ENCODE data around the gene SPAG17.

Gene SPAG17

GRCh38 chr1:117967477-117967876 lies 217.6 kb downstream of the SPAG17 start:
- Histone ChIP-seq H3K9me3 (ENCODE audit: insufficient read depth, low read length) (no peaks in the 10 kb centered on the region), H3K9ac (ENCODE audit: low read length) (no peak overlapping the region), H3K9me2 (replicated peaks; ENCODE audit: insufficient read depth, low read length) (no peaks in the 10 kb centered on the region), H3K27me3 (ENCODE audit: low read length) (no peaks in the 10 kb centered on the region), H3K27ac (ENCODE audit: low read depth, low read length) (no peak overlapping the region), H3K79me2 (ENCODE audit: insufficient read depth, low read length) (no peaks in the 10 kb centered on the region), H3F3A (ENCODE audit: insufficient read depth) (no peaks in the 10 kb centered on the region), H3K36me3 (ENCODE audit: low read length) (no peaks in the 10 kb centered on the region; the same call in 1 of the 2 replicates), H3K4me3 (ENCODE audit: insufficient read depth, low read length, poor library complexity, severe bottlenecking) (no peak overlapping the region), H4K20me1 (ENCODE audit: low read depth, low read length) (no peaks in the 10 kb centered on the region), H2AFZ (ENCODE audit: low read depth, low read length, severe bottlenecking) (no peak overlapping the region), H3K4me2 (ENCODE audit: low read depth, low read length, poor library complexity, severe bottlenecking) (no peak overlapping the region)
- TF ChIP-seq, protein P1, sequence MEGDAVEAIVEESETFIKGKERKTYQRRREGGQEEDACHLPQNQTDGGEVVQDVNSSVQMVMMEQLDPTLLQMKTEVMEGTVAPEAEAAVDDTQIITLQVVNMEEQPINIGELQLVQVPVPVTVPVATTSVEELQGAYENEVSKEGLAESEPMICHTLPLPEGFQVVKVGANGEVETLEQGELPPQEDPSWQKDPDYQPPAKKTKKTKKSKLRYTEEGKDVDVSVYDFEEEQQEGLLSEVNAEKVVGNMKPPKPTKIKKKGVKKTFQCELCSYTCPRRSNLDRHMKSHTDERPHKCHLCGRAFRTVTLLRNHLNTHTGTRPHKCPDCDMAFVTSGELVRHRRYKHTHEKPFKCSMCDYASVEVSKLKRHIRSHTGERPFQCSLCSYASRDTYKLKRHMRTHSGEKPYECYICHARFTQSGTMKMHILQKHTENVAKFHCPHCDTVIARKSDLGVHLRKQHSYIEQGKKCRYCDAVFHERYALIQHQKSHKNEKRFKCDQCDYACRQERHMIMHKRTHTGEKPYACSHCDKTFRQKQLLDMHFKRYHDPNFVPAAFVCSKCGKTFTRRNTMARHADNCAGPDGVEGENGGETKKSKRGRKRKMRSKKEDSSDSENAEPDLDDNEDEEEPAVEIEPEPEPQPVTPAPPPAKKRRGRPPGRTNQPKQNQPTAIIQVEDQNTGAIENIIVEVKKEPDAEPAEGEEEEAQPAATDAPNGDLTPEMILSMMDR (IDR thresholded peaks at IDR 0.05; ENCODE audit: insufficient read depth, low read length, poor library complexity, severe bottlenecking), result no peak
- TF ChIP-seq EZH2phosphoT487 (conservative IDR thresholded peaks at IDR 0.05; ENCODE audit: low read length), result no peak

GRCh38 chr1:117964290-117965038 lies 220.6 kb downstream of the SPAG17 start:
- H3K79me2 ChIP-seq (ENCODE audit: insufficient read depth, low read length), result no peaks in the 10 kb centered on the region
- no peaks in the 10 kb centered on the region for H3K9me3 ChIP-seq (ENCODE audit: insufficient read depth, low read length)
- H3K27ac ChIP-seq (ENCODE audit: low read depth, low read length), result no peak overlapping the region
- H3K27me3 ChIP-seq (ENCODE audit: low read length), result no peaks in the 10 kb centered on the region
- H3K4me3 ChIP-seq (ENCODE audit: insufficient read depth, low read length, poor library complexity, severe bottlenecking), result no peak overlapping the region
- no peaks in the 10 kb centered on the region for H4K20me1 ChIP-seq (ENCODE audit: low read depth, low read length)
- H3K9me2 ChIP-seq (replicated peaks; ENCODE audit: insufficient read depth, low read length), result no peaks in the 10 kb centered on the region
- H3F3A ChIP-seq (ENCODE audit: insufficient read depth), result no peaks in the 10 kb centered on the region
- H3K4me2 ChIP-seq (ENCODE audit: low read depth, low read length, poor library complexity, severe bottlenecking), result no peak overlapping the region
- H3K36me3 ChIP-seq (ENCODE audit: low read length), result peaks cover 6% of the 10 kb centered on the region; the same call in 1 of the 2 replicates
- no peak overlapping the region for H3K9ac ChIP-seq (ENCODE audit: low read length)
- H2AFZ ChIP-seq (ENCODE audit: low read depth, low read length, severe bottlenecking), result no peak overlapping the region
- TF ChIP-seq, protein P1 (IDR thresholded peaks at IDR 0.05; ENCODE audit: insufficient read depth, low read length, poor library complexity, severe bottlenecking), result no peak
- TF ChIP-seq EZH2phosphoT487 (conservative IDR thresholded peaks at IDR 0.05; ENCODE audit: low read length), result no peak

DNA sequence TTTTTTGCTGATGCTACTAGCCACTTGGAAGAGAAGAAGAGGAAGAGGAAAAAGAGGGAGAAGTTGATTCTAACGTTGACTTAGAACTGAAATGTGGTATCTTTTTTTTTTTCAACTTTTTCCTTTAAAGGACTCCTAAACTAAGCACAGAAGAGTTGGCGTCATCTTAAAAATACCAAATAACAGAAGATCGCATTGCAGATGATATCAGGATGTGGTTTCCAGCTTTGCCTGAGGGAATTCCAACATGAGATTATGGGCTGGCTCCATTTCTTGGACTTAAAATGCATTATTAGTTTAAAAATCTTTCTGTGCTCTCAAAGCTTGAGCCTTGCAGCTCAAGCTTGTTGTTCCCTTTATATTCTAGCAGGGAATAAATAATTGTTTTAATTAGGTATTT lies 225.7 kb downstream of the SPAG17 start:
- Histone ChIP-seq H3K9ac (ENCODE audit: low read length) (no peak overlapping the region), H3K4me3 (ENCODE audit: insufficient read depth, low read length, poor library complexity, severe bottlenecking) (no peak overlapping the region), H3K9me3 (ENCODE audit: insufficient read depth, low read length) (no peaks in the 10 kb centered on the region), H3K36me3 (ENCODE audit: low read length) (peaks cover 52% of the 10 kb centered on the region; the same call in 1 of the 2 replicates), H3K27ac (ENCODE audit: low read depth, low read length) (no peak overlapping the region), H3F3A (ENCODE audit: insufficient read depth) (no peaks in the 10 kb centered on the region), H3K27me3 (ENCODE audit: low read length) (no peaks in the 10 kb centered on the region), H3K79me2 (ENCODE audit: insufficient read depth, low read length) (no peaks in the 10 kb centered on the region), H3K9me2 (replicated peaks; ENCODE audit: insufficient read depth, low read length) (no peaks in the 10 kb centered on the region), H3K4me2 (ENCODE audit: low read depth, low read length, poor library complexity, severe bottlenecking) (no peak overlapping the region), H2AFZ (ENCODE audit: low read depth, low read length, severe bottlenecking) (no peak overlapping the region), H4K20me1 (ENCODE audit: low read depth, low read length) (no peaks in the 10 kb centered on the region)
- no peak for TF ChIP-seq EZH2phosphoT487 (conservative IDR thresholded peaks at IDR 0.05; ENCODE audit: low read length)
- TF ChIP-seq, protein P1 (IDR thresholded peaks at IDR 0.05; ENCODE audit: insufficient read depth, low read length, poor library complexity, severe bottlenecking), result no peak
